HEK293T (cell line): ENCODE measurements around the gene CHRNA1.

Experiments
- CTCF ChIA-PET: fragments of 350-600 bp; formaldehyde crosslinking; extraction: SDS; loops from one replicate; lab custom pipeline; 2021; ENCODE audit warnings: antibody characterized with exemption, inconsistent platforms; lab: Yijun Ruan, JAX
- POLR2A ChIA-PET: fragments of 350-600 bp; formaldehyde crosslinking; extraction: SDS; loops from one replicate; lab custom pipeline; 2020; ENCODE audit warnings: antibody characterized with exemption, inconsistent platforms; lab: Yijun Ruan, JAX
- DNase-seq: peaks from one replicate; pipeline ENCODE4 v3.0.0; 2012; ENCODE audit warnings: mixed read lengths; ENCODE audit errors: extremely low spot score
- ARNT ChIP-seq: fragments of 450-650 bp; IDR thresholded peaks from 2 replicates; pipeline ENCODE4 v1.6.1; 2017; ENCODE audit warnings: mild to moderate bottlenecking
- BHLHE40 ChIP-seq: fragments of 450-650 bp; IDR thresholded peaks from 2 replicates; pipeline ENCODE4 v1.6.1; 2016; ENCODE audit warnings: mild to moderate bottlenecking, moderate library complexity, borderline replicate concordance
- CTBP1 ChIP-seq: fragments of 450-650 bp; IDR thresholded peaks from 2 replicates; pipeline ENCODE4 v1.6.1; 2016; ENCODE audit warnings: borderline replicate concordance
- ELF4 ChIP-seq: fragments of 450-650 bp; IDR thresholded peaks from 2 replicates; pipeline ENCODE4 v1.6.1; 2017; ENCODE audit warnings: antibody characterized with exemption
- FOXA1 ChIP-seq: fragments of 450-650 bp; IDR thresholded peaks from 2 replicates; pipeline ENCODE4 v1.6.1; 2016; ENCODE audit warnings: mild to moderate bottlenecking
- FOXK2 ChIP-seq: fragments of 450-650 bp; IDR thresholded peaks from 2 replicates; pipeline ENCODE4 v1.6.1; 2016; ENCODE audit warnings: mild to moderate bottlenecking
- FOXM1 ChIP-seq: fragments of 450-650 bp; IDR thresholded peaks from 2 replicates; pipeline ENCODE4 v1.6.1; 2017; ENCODE audit warnings: mild to moderate bottlenecking, borderline replicate concordance
- HDGF ChIP-seq: fragments of 450-650 bp; IDR thresholded peaks from 2 replicates; pipeline ENCODE4 v1.6.1; 2017; ENCODE audit warnings: antibody characterized with exemption, borderline replicate concordance
- L3MBTL2 ChIP-seq: fragments of 450-650 bp; conservative IDR thresholded peaks from 2 replicates; pipeline ENCODE4 v1.6.1; 2016; ENCODE audit warnings: mild to moderate bottlenecking
- LEF1 ChIP-seq: fragments of 450-650 bp; IDR thresholded peaks from 2 replicates; pipeline ENCODE4 v1.6.1; 2017; ENCODE audit warnings: mild to moderate bottlenecking, borderline replicate concordance
- NFRKB ChIP-seq: fragments of 450-650 bp; IDR thresholded peaks from 2 replicates; pipeline ENCODE4 v1.6.1; 2016; ENCODE audit warnings: mild to moderate bottlenecking, moderate library complexity
- PKNOX1 ChIP-seq: fragments of 450-650 bp; IDR thresholded peaks from 2 replicates; pipeline ENCODE4 v1.6.1; 2016
- SP1 ChIP-seq: fragments of 450-650 bp; IDR thresholded peaks from 2 replicates; pipeline ENCODE4 v1.6.1; 2017
- SUZ12 ChIP-seq: fragments of 450-650 bp; IDR thresholded peaks from 2 replicates; pipeline ENCODE4 v1.6.1; 2016; ENCODE audit warnings: mild to moderate bottlenecking
- TARDBP ChIP-seq: fragments of 450-650 bp; IDR thresholded peaks from 2 replicates; pipeline ENCODE4 v1.6.1; 2016
- ZNF384 ChIP-seq: fragments of 450-650 bp; IDR thresholded peaks from 2 replicates; pipeline ENCODE4 v1.6.1; 2016

The CHRNA1 gene

GRCh38 chr2:174759381-174760065 is 4.7 kb downstream of the CHRNA1 start:
- POLR2A ChIA-PET, result no interaction called here
- CTCF ChIA-PET, result interaction anchor here (1.6 kb wide), 1 partner anchor 10 kb away, joined by 5 read pairs; no protein-coding TSS in a partner anchor
- TF ChIP-seq SUZ12 (no peak), ARNT (no peak), NFRKB (no peak), BHLHE40 (no peak), HDGF (no peak), ZNF384 (no peak), L3MBTL2 (no peak), FOXM1 (no peak)
- DNase-seq, result no peak

- POLR2A ChIA-PET, result no interaction called here
- CTCF ChIA-PET, result no interaction called here
Observed at GRCh38 chr2:174756743-174757142, 7.5 kb downstream of the CHRNA1 start.

GRCh38 chr2:174753038-174753633 is 11.1 kb downstream of the CHRNA1 start:
- DNase-seq, result no peak
- ChIA-PET CTCF (interaction anchor here (1.0 kb wide), 1 partner anchor 54 kb away, joined by 3 read pairs; no protein-coding TSS in a partner anchor), POLR2A (no interaction called here)
- no peak for TF ChIP-seq SP1
- TF ChIP-seq ARNT, result no peak
- no peak for TF ChIP-seq TARDBP
- no peak for TF ChIP-seq SUZ12
- TF ChIP-seq BHLHE40, result no peak
- no peak for TF ChIP-seq NFRKB
- no peak for TF ChIP-seq HDGF
- no peak for TF ChIP-seq ZNF384
- no peak for TF ChIP-seq ELF4
- TF ChIP-seq L3MBTL2, result no peak
- TF ChIP-seq FOXK2, result no peak
- TF ChIP-seq FOXA1, result no peak
- no peak for TF ChIP-seq LEF1
- TF ChIP-seq FOXM1, result no peak
- TF ChIP-seq PKNOX1, result no peak
- no peak for TF ChIP-seq CTBP1

More at GRCh38 chr2:174756743-174757142, 7.5 kb downstream of the CHRNA1 start:
- TF ChIP-seq NFRKB (no peak), LEF1 (no peak), ELF4 (no peak), ARNT (no peak), L3MBTL2 (no peak), FOXA1 (no peak), FOXK2 (no peak), PKNOX1 (no peak), ZNF384 (no peak), SP1 (no peak), TARDBP (no peak), HDGF (no peak), CTBP1 (no peak), FOXM1 (no peak), BHLHE40 (no peak), SUZ12 (no peak)
- no peak for DNase-seq

GRCh38 chr2:174752403-174753037 is 11.8 kb downstream of the CHRNA1 start:
- no peak for DNase-seq
- ChIA-PET CTCF (no interaction called here), POLR2A (no interaction called here)
- TF ChIP-seq HDGF, result no peak
- TF ChIP-seq PKNOX1, result no peak
- no peak for TF ChIP-seq L3MBTL2
- TF ChIP-seq ZNF384, result no peak
- TF ChIP-seq CTBP1, result no peak
- TF ChIP-seq FOXK2, result no peak
- TF ChIP-seq ARNT, result no peak
- no peak for TF ChIP-seq LEF1
- no peak for TF ChIP-seq NFRKB
- no peak for TF ChIP-seq BHLHE40
- no peak for TF ChIP-seq FOXM1
- TF ChIP-seq TARDBP, result no peak
- TF ChIP-seq FOXA1, result no peak
- TF ChIP-seq ELF4, result no peak
- TF ChIP-seq SP1, result no peak
- no peak for TF ChIP-seq SUZ12

- no peak for DNase-seq
- TF ChIP-seq FOXA1 (no peak), CTBP1 (no peak), FOXK2 (no peak), SP1 (no peak), LEF1 (no peak), PKNOX1 (no peak), HDGF (no peak), SUZ12 (no peak), ELF4 (no peak), BHLHE40 (no peak), NFRKB (no peak), TARDBP (no peak), FOXM1 (no peak), L3MBTL2 (no peak), ZNF384 (no peak), ARNT (no peak)
- CTCF ChIA-PET, result no interaction called here
- POLR2A ChIA-PET, result no interaction called here
Observed at GRCh38 chr2:174750923-174751441, 13.3 kb downstream of the CHRNA1 start.
